HepG2 (cell line): Measurements from ENCODE around the gene RAB24. TPM values are rescaled to one million over a fixed set of nuclear protein-coding genes. Genes with fewer than 3 reads are reported as not detected.

Source experiments
- ATF6 ChIP-seq: sonication (generic); formaldehyde crosslinking; conservative IDR thresholded peaks from 2 replicates; pipeline ENCODE4 v1.4.0; 2020; ENCODE audit warnings: missing genetic modification reagents
- CBFB ChIP-seq: sonication (generic); formaldehyde crosslinking; IDR thresholded peaks from 2 replicates; pipeline ENCODE4 v1.4.0; 2020; ENCODE audit warnings: missing genetic modification reagents
- ELK4 ChIP-seq: sonication (generic); formaldehyde crosslinking; IDR thresholded peaks from 2 replicates; pipeline ENCODE4 v1.9.0; 2021; ENCODE audit warnings: missing genetic modification reagents, borderline replicate concordance
- HOMEZ ChIP-seq: IDR thresholded peaks from 2 replicates; pipeline ENCODE4 v1.6.1; 2016; ENCODE audit warnings: low read depth
- HOXA9 ChIP-seq: sonication (generic); formaldehyde crosslinking; IDR thresholded peaks from 2 replicates; pipeline ENCODE4 v1.8.1; 2022; ENCODE audit warnings: missing genetic modification reagents, mild to moderate bottlenecking, moderate library complexity, borderline replicate concordance
- KDM5B ChIP-seq: sonication (generic); formaldehyde crosslinking; IDR thresholded peaks from 2 replicates; pipeline ENCODE4 v1.4.0; 2020; ENCODE audit warnings: missing genetic modification reagents, mild to moderate bottlenecking, borderline replicate concordance
- MBD4 ChIP-seq: IDR thresholded peaks from 2 replicates; pipeline ENCODE4 v1.6.1; 2012; ENCODE audit warnings: low read length, inconsistent platforms, borderline replicate concordance
- NCOR1 ChIP-seq: fragments of 200-600 bp; sonication (generic); IDR thresholded peaks from 2 replicates; pipeline ENCODE4 v1.7.0; 2017; ENCODE audit warnings: antibody characterized with exemption, low read length, borderline replicate concordance
- PATZ1 ChIP-seq: sonication (generic); formaldehyde crosslinking; IDR thresholded peaks from 2 replicates; pipeline ENCODE4 v1.4.0; 2020; ENCODE audit warnings: missing genetic modification reagents
- SCMH1 ChIP-seq: sonication (generic); formaldehyde crosslinking; IDR thresholded peaks from 2 replicates; pipeline ENCODE4 v1.9.0; 2021; ENCODE audit warnings: missing genetic modification reagents, mild to moderate bottlenecking, borderline replicate concordance
- ZNF33A ChIP-seq: sonication (generic); formaldehyde crosslinking; IDR thresholded peaks from 2 replicates; pipeline ENCODE4 v1.5.1; 2020; ENCODE audit warnings: missing genetic modification reagents, mild to moderate bottlenecking, moderate library complexity, borderline replicate concordance
- ZNF354B ChIP-seq: sonication (generic); formaldehyde crosslinking; IDR thresholded peaks from 2 replicates; pipeline ENCODE4 v1.8.0; 2022; ENCODE audit warnings: mild to moderate bottlenecking, missing genetic modification reagents
- ZNF414 ChIP-seq: sonication (generic); formaldehyde crosslinking; IDR thresholded peaks from 2 replicates; pipeline ENCODE4 v1.5.0; 2020; ENCODE audit warnings: missing genetic modification reagents
- ZNF574 ChIP-seq: sonication (generic); formaldehyde crosslinking; IDR thresholded peaks from 2 replicates; pipeline ENCODE4 v1.4.0; 2020; ENCODE audit warnings: missing genetic modification reagents
- ZNF576 ChIP-seq: sonication (generic); formaldehyde crosslinking; IDR thresholded peaks from 2 replicates; pipeline ENCODE4 v1.4.0; 2020; ENCODE audit warnings: mild to moderate bottlenecking, missing genetic modification reagents
- polyA plus RNA-seq, 8 experiments: library from polyadenylated mRNA; depleted of rRNA in 3 of 8; stranded (reverse) in 7 of 8; unstranded in 1 of 8; fragments of >200 nt; fragmentation: Illumina TruSeq in 4 of 8; extraction: Trizol in 4 of 8; gene quantifications; 2 replicates each; pipeline versions ENCODE4 v1.2.1 to v1.2.3, GENCODE V29; 2011 to 2016; ENCODE audit warnings: low read depth in 4 of 8, missing spikeins in 1 of 8, mixed read lengths in 1 of 8; ENCODE audit not compliant: insufficient read depth in 1 of 8
- total RNA-seq, 5 experiments: library from RNA; depleted of rRNA; stranded (reverse); fragments of >200 nt; fragmentation: Illumina TruSeq; extraction: Trizol; gene quantifications; 2 replicates each; pipeline ENCODE4 v1.2.3, GENCODE V29; 2016; ENCODE audit warnings: low read depth in 1 of 5

Gene RAB24
- total and polyA plus RNA-seq, 2 of the 13 experiments (the other 11 are each of a cell fraction or from before 2014, with no cell fraction given): 22.9 to 63.7 TPM

GRCh38 chr5:177311723-177312648, 8.5 kb upstream of the RAB24 start, which contains the start of gene MXD3 (continued):
- TF ChIP-seq NCOR1: peak; percentile 66; the same call in 1 of the 2 replicates
- TF ChIP-seq ZNF354B (CRISPR knock-in tag): no peak
- no peak for TF ChIP-seq ZNF576
- 0 out of 2 replicates have a peak, but pooled peaks have one; percentile 56 for TF ChIP-seq HOXA9 (CRISPR knock-in tag)
- TF ChIP-seq KDM5B: no peak
- no peak for TF ChIP-seq ELK4
- no peak for TF ChIP-seq ZNF33A (CRISPR knock-in tag)
- no peak for TF ChIP-seq SCMH1 (CRISPR knock-in tag)
- peak; percentile 54 for TF ChIP-seq ZNF574 (CRISPR knock-in tag)
- TF ChIP-seq PATZ1 (CRISPR knock-in tag): no peak
- no peak for TF ChIP-seq MBD4
- 0 out of 2 replicates have a peak, but pooled peaks have one; percentile 31 for TF ChIP-seq HOMEZ (CRISPR knock-in tag)
- TF ChIP-seq ZNF414 (CRISPR knock-in tag): no peak
- no peak for TF ChIP-seq CBFB (CRISPR knock-in tag)
- TF ChIP-seq ATF6: no peak
